Prostate gland (tissue), 2 donors: ENCODE results near the gene PTPN14. TPM values are rescaled to one million over a fixed set of nuclear protein-coding genes. Genes with fewer than 3 reads are reported as not detected.

Source experiments
- DNase-seq: peaks from one replicate; pipeline ENCODE4 v3.0.0-alpha.2; 2019; ENCODE audit warnings: low spot score
- H3K27ac ChIP-seq, 2 donors: fragments of 200-600 bp; sonication (generic); 2 replicates each; pipeline ENCODE4 v1.5.1; 2017 to 2019
- H3K27me3 ChIP-seq: fragments of 200-600 bp; sonication (generic); replicated peaks from 2 replicates; pipeline ENCODE4 v1.5.1; 2019; ENCODE audit not compliant: insufficient read depth
- H3K36me3 ChIP-seq, 2 donors: fragments of 200-600 bp; sonication (generic); 1 replicate in 1 of 2; 2 replicates in 1 of 2; pipeline versions ENCODE4 v1.5.1 to v1.8.1; 2017 to 2019
- H3K4me1 ChIP-seq: fragments of 200-600 bp; sonication (generic); replicated peaks from 2 replicates; pipeline ENCODE4 v1.5.1; 2019
- H3K4me3 ChIP-seq, 2 donors: fragments of 200-600 bp; sonication (generic); 2 replicates each; pipeline ENCODE4 v1.5.1; 2017 to 2019
- H3K9me3 ChIP-seq: fragments of 200-600 bp; sonication (generic); 2 replicates; pipeline ENCODE4 v1.5.1; 2017
- CTCF ChIP-seq, 4 experiments: fragments of 200-600 bp in 2 of 4; fragments of 450-650 bp in 2 of 4; sonication (generic) in 2 of 4; IDR thresholded peaks; 1 replicate in 3 of 4; 2 replicates in 1 of 4; pipeline ENCODE4 v1.5.1; 2016 to 2019; ENCODE audit warnings: antibody characterized with exemption in 4 of 4, mild to moderate bottlenecking in 2 of 4, moderate library complexity in 2 of 4
- POLR2A ChIP-seq: fragments of 450-650 bp; IDR thresholded peaks from one replicate; pipeline ENCODE4 v1.6.1; 2016; ENCODE audit warnings: antibody characterized with exemption, mild to moderate bottlenecking
- POLR2AphosphoS5 ChIP-seq: sonication (generic); formaldehyde crosslinking; IDR thresholded peaks from one replicate; pipeline ENCODE4 v1.6.1; 2017; ENCODE audit warnings: antibody characterized with exemption
- WGBS: methylation state at CpG from one replicate; pipeline ENCODE4 v1.1.5; 2018; 5-methylcytosine and 5-hydroxymethylcytosine counted together
- intact Hi-C: fragments of 100-400 bp; cut with DNase I; formaldehyde crosslinking; loops from one replicate; pipeline ENCODE4 v1.14.2; 2022
- total RNA-seq, 2 donors: library from RNA; depleted of rRNA; stranded (reverse); fragments of >200 nt; gene quantifications; one replicate each; pipeline ENCODE4 v1.1.0, GENCODE V29; 2016

The PTPN14 gene
- total RNA-seq, 2 donors from 2014 or later = 36.6 to 54.0 TPM

GRCh38 chr1:214329470-214330220 is 221.8 kb downstream of the PTPN14 start:
- DNase-seq = no peak
- TF ChIP-seq CTCF (IDR thresholded peaks at IDR 0.05) (no peak), POLR2AphosphoS5 (no peak), POLR2A (no peak)
- no peak overlapping the region for H3K4me3 ChIP-seq
- peaks cover 11% of the 10 kb centered on the region for H3K4me1 ChIP-seq
- intact Hi-C loops = loop anchor here (2.0 to 10.0 kb wide), 3 partner anchors 69 to 1195 kb away; no protein-coding TSS in a partner anchor
- H3K36me3 ChIP-seq = no peaks in the 10 kb centered on the region
- H3K27ac ChIP-seq = peak overlapping the region; percentile 33 to 52
- H3K27me3 ChIP-seq = no peaks in the 10 kb centered on the region
- H3K9me3 ChIP-seq = no peaks in the 10 kb centered on the region
- 51% methylated on average over 20 of the region's 20 CpGs for WGBS

GRCh38 chr1:214328770-214329469 is 222.5 kb downstream of the PTPN14 start:
- intact Hi-C loops = loop anchor here (2.0 kb wide), 2 partner anchors 68 to 114 kb away; no protein-coding TSS in a partner anchor
- TF ChIP-seq POLR2AphosphoS5 (peak; percentile 70), CTCF (IDR thresholded peaks at IDR 0.05) (peak; percentile 74 to 97 (median 94)), POLR2A (no peak)
- Histone ChIP-seq H3K27me3 (no peaks in the 10 kb centered on the region), H3K9me3 (no peaks in the 10 kb centered on the region), H3K4me1 (peaks cover 11% of the 10 kb centered on the region), H3K4me3 (no peak overlapping the region), H3K36me3 (no peaks in the 10 kb centered on the region), H3K27ac (peak overlapping the region in 1 of 2 donors; percentile 52)
- WGBS = 51% methylated on average over 11 of the region's 11 CpGs
- DNase-seq = peak; percentile 83

GRCh38 chr1:214327514-214327913 is 223.9 kb downstream of the PTPN14 start:
- WGBS = 71% methylated on average over 1 of the region's 1 CpG
- no peak for DNase-seq
- intact Hi-C loops = no loop called here

GRCh38 chr1:214326406-214326805 is 225.0 kb downstream of the PTPN14 start:
- 69% methylated on average over 5 of the region's 5 CpGs for WGBS
- Histone ChIP-seq H3K27ac (no peak overlapping the region), H3K4me3 (no peak overlapping the region), H3K4me1 (peaks cover 4% of the 10 kb centered on the region), H3K36me3 (no peaks in the 10 kb centered on the region), H3K9me3 (no peaks in the 10 kb centered on the region), H3K27me3 (no peaks in the 10 kb centered on the region)
- TF ChIP-seq POLR2AphosphoS5 = no peak
- intact Hi-C loops = no loop called here
- no peak for DNase-seq

More at GRCh38 chr1:214327514-214327913, 223.9 kb downstream of the PTPN14 start:
- Histone ChIP-seq H3K9me3 (no peaks in the 10 kb centered on the region), H3K27me3 (no peaks in the 10 kb centered on the region), H3K4me1 (peaks cover 4% of the 10 kb centered on the region), H3K4me3 (no peak overlapping the region), H3K27ac (no peak overlapping the region), H3K36me3 (no peaks in the 10 kb centered on the region)
- TF ChIP-seq CTCF (IDR thresholded peaks at IDR 0.05) (no peak), POLR2AphosphoS5 (no peak), POLR2A (no peak)

GRCh38 chr1:214324896-214325800 is 226.3 kb downstream of the PTPN14 start:
- Histone ChIP-seq H3K27me3 (no peaks in the 10 kb centered on the region), H3K4me3 (no peak overlapping the region), H3K9me3 (no peaks in the 10 kb centered on the region), H3K36me3 (no peaks in the 10 kb centered on the region), H3K4me1 (no peaks in the 10 kb centered on the region), H3K27ac (no peak overlapping the region)
- intact Hi-C loops = no loop called here
- DNase-seq = no peak
- TF ChIP-seq POLR2A (no peak), POLR2AphosphoS5 (no peak)
- WGBS = 79% methylated on average over 8 of the region's 8 CpGs
